MM.1S (cell line): ENCODE data around the gene BEAN1.

Source experiments
- DNase-seq: peaks from one replicate; pipeline ENCODE4 v3.0.0-alpha.2; 2015
- H2AFZ ChIP-seq: fragments of 300-600 bp; sonication (generic); 2 replicates; pipeline ENCODE4 v1.6.0; 2016; ENCODE audit warnings: antibody characterized with exemption, low read length
- H3F3A ChIP-seq: fragments of 300-600 bp; sonication (generic); 2 replicates; pipeline ENCODE4 v1.6.1; 2016; ENCODE audit warnings: mild to moderate bottlenecking, antibody characterized with exemption, low read length, moderate library complexity, mixed read lengths; ENCODE audit not compliant: insufficient read depth
- H3K27ac ChIP-seq: fragments of 300-600 bp; sonication (generic); 2 replicates; pipeline ENCODE4 v1.5.1; 2016; ENCODE audit warnings: mild to moderate bottlenecking, low read length
- H3K27me3 ChIP-seq: fragments of 300-600 bp; sonication (generic); replicated peaks from 2 replicates; pipeline ENCODE4 v1.6.0; 2016; ENCODE audit warnings: low read length; ENCODE audit not compliant: insufficient read depth
- H3K36me3 ChIP-seq: fragments of 300-600 bp; sonication (generic); replicated peaks from 2 replicates; pipeline ENCODE4 v1.6.1; 2016; ENCODE audit warnings: mild to moderate bottlenecking, low read length, mixed read lengths; ENCODE audit not compliant: insufficient read depth
- H3K4me1 ChIP-seq: fragments of 300-600 bp; sonication (generic); 2 replicates; pipeline ENCODE4 v1.6.1; 2016; ENCODE audit warnings: low read length, mixed read lengths
- H3K4me2 ChIP-seq: fragments of 300-600 bp; sonication (generic); 2 replicates; pipeline ENCODE4 v1.6.0; 2016; ENCODE audit warnings: low read depth, low read length
- H3K4me3 ChIP-seq: fragments of 300-600 bp; sonication (generic); 2 replicates; pipeline ENCODE4 v1.5.1; 2016; ENCODE audit warnings: low read length, mixed read lengths
- H3K79me2 ChIP-seq: fragments of 300-600 bp; sonication (generic); 2 replicates; pipeline ENCODE4 v1.6.1; 2016; ENCODE audit warnings: mixed run types, low read length, mixed read lengths
- H3K9ac ChIP-seq: fragments of 300-600 bp; sonication (generic); 2 replicates; pipeline ENCODE4 v1.6.1; 2016; ENCODE audit warnings: low read length, mixed read lengths
- H3K9me2 ChIP-seq: fragments of 300-600 bp; sonication (generic); replicated peaks from 2 replicates; pipeline ENCODE4 v1.6.1; 2016; ENCODE audit warnings: mild to moderate bottlenecking, low read length, mixed read lengths; ENCODE audit not compliant: insufficient read depth
- H3K9me3 ChIP-seq: fragments of 300-600 bp; sonication (generic); replicated peaks from 2 replicates; pipeline ENCODE4 v1.6.1; 2016; ENCODE audit warnings: mild to moderate bottlenecking, low read length, mixed read lengths; ENCODE audit not compliant: insufficient read depth
- H4K20me1 ChIP-seq: fragments of 300-600 bp; sonication (generic); 2 replicates; pipeline ENCODE4 v1.6.1; 2016; ENCODE audit warnings: mild to moderate bottlenecking, low read length, moderate library complexity, mixed read lengths; ENCODE audit not compliant: insufficient read depth
- CTCF ChIP-seq: fragments of 300-600 bp; sonication (generic); IDR thresholded peaks from 2 replicates; pipeline ENCODE4 v1.5.1; 2016; ENCODE audit warnings: antibody characterized with exemption, low read length, mixed read lengths
- EZH2 ChIP-seq: fragments of 300-600 bp; sonication (generic); optimal IDR thresholded peaks from 2 replicates; pipeline ENCODE3; 2017; ENCODE audit warnings: low read depth, mild to moderate bottlenecking, antibody characterized with exemption, low read length, mixed read lengths
- EZH2phosphoT487 ChIP-seq: fragments of 300-600 bp; sonication (generic); IDR thresholded peaks from 2 replicates; pipeline ENCODE4 v1.6.1; 2018; ENCODE audit warnings: antibody characterized with exemption, low read length

Gene BEAN1

DNA sequence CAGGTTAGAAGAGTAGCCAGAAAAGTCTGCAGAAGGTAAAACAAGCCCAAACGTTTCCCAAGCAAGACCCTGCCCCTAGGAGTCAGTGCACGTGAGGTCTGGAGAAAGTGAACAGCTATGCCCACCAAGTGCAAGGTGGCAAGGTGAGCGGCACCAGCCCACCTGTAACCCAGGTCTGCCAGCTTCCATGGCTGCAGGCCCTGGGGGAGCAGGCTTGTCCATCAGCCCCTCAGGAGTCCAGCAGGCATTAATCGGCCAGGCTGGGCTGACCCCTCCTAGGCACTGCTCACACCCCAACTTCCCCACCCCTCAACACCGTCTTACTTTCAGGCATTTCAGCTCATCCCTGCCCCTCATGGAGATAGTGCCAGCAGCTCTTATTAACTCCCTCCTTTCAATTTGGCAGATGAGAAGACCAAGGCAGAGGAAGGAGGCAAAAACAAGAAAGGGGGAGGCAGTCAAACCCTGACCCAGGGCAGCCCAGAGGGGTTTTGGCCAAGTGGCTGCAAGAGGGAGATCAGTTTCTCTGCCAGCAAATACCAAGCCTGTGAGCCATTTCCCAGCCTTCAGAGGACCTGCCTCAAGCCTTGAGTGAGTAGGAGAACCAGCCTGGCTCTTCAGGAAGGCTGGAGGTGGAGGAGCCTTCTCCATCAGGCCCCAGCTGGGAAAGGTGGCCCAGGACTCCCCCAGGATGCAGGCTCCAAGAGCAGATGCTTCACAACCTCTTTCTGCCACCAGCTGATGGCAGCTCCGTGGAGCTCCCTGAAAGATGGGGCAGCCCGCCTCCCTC lies 14.7 kb downstream of the BEAN1 start:
- Histone ChIP-seq H3K4me1 (no peaks in the 10 kb centered on the region), H4K20me1 (no peaks in the 10 kb centered on the region), H3K9me2 (no peaks in the 10 kb centered on the region), H3F3A (no peaks in the 10 kb centered on the region), H3K27me3 (no peaks in the 10 kb centered on the region), H3K4me2 (no peak overlapping the region), H3K36me3 (no peaks in the 10 kb centered on the region), H2AFZ (no peak overlapping the region), H3K4me3 (no peak overlapping the region), H3K27ac (no peak overlapping the region), H3K79me2 (no peaks in the 10 kb centered on the region), H3K9ac (no peak overlapping the region), H3K9me3 (no peaks in the 10 kb centered on the region)
- DNase-seq: no peak
- TF ChIP-seq EZH2phosphoT487 (no peak), CTCF (no peak), EZH2 (no peak)

DNA sequence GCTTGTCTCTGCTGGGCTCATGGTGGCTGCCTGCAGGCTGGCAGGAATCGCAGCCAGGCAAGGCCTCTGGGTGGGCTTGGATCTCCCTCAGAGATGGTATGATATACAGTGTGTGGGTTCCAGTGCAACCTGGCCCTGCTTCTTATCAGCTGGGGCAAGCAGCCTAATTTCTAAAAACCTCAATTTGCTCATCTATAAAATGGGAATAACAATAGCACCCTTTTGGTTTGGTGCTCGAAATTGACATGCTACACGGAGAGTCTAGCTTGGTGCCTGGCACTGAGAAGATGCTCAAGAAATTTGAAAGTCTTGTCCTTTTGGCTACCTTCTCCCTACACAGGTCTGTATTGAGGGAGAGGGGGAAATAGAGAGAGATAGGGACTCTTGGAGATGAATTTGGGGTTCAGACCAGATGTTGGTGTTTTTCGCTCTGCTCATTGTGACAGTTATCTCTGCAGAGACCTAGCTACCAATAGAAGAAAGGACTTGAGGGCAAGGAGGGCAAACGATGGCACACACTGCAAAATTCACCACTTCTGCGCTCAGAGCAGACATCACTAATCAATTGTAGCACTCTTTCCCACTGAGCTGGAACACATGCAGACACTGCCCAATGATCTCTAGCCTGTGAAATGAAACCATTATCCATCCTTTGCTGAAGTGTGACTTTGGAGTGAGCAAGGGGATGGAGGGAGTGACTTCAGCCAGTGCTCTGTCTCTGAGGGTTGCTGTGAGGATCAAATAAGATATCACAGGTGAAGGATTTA lies 15.6 kb downstream of the BEAN1 start:
- no peaks in the 10 kb centered on the region for H3K9me3 ChIP-seq
- no peak for TF ChIP-seq EZH2phosphoT487
- no peak for TF ChIP-seq EZH2
- TF ChIP-seq CTCF: no peak
- DNase-seq: no peak
- no peaks in the 10 kb centered on the region for H3K27me3 ChIP-seq
- H3K9me2 ChIP-seq: no peaks in the 10 kb centered on the region
- H3K27ac ChIP-seq: no peak overlapping the region
- H3K4me3 ChIP-seq: no peak overlapping the region
- H3K36me3 ChIP-seq: no peaks in the 10 kb centered on the region
- no peaks in the 10 kb centered on the region for H4K20me1 ChIP-seq
- H3K4me1 ChIP-seq: no peaks in the 10 kb centered on the region
- no peak overlapping the region for H2AFZ ChIP-seq
- H3F3A ChIP-seq: no peaks in the 10 kb centered on the region
- no peak overlapping the region for H3K4me2 ChIP-seq
- H3K79me2 ChIP-seq: no peaks in the 10 kb centered on the region
- no peak overlapping the region for H3K9ac ChIP-seq

DNA sequence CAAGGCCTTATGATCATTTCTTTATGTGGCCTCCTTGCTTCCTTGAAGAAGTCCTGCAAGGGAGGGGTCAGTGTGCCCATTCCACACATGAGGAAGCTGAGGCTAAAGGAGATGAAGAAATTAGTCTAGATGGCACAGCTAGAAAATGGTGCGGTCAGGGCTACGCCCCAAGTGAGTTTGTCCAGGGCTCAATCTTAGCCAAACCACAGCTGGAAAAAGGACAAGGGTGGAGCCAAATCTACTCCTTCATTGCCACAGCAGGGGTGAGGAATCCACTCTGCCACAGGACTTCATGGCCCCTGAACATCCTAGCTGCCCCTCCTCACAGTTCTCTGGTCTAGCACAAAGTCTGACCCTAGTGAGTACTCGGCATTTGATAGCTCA lies 16.2 kb downstream of the BEAN1 start:
- no peak overlapping the region for H3K4me2 ChIP-seq
- H3K9me2 ChIP-seq: no peaks in the 10 kb centered on the region
- no peaks in the 10 kb centered on the region for H3K4me1 ChIP-seq
- no peak overlapping the region for H2AFZ ChIP-seq
- no peak for DNase-seq
- no peaks in the 10 kb centered on the region for H3K27me3 ChIP-seq
- no peak for TF ChIP-seq EZH2phosphoT487
- no peak for TF ChIP-seq EZH2
- TF ChIP-seq CTCF: no peak
- no peaks in the 10 kb centered on the region for H3F3A ChIP-seq
- H3K36me3 ChIP-seq: no peaks in the 10 kb centered on the region
- no peaks in the 10 kb centered on the region for H3K9me3 ChIP-seq
- no peak overlapping the region for H3K27ac ChIP-seq
- H4K20me1 ChIP-seq: no peaks in the 10 kb centered on the region
- H3K4me3 ChIP-seq: no peak overlapping the region
- no peak overlapping the region for H3K9ac ChIP-seq
- no peaks in the 10 kb centered on the region for H3K79me2 ChIP-seq
